ENCODE data around the gene DAAM2.

DNA sequence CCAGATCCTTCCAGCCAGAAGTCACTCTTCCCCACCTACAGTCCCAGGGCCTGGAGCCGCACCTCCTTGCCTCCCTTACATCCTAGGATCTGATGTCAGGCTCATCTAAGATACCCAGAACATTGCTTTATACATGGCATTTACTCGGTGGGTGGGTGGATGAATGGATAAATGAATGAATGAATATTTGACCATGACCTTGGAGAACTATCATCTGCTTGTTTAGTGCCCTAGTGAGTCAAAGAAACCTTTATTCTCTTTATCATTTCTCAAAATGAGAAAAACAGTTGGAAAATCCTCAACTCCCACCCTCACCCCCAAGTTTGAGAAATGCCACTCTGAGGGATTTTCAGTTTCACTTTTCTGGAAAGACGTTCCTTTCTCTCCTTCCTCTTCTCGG is 56.0 kb downstream of the DAAM2 start:
- TF ChIP-seq POLR2A (IDR thresholded peaks at IDR 0.05): no peak
- TF ChIP-seq, protein P1, sequence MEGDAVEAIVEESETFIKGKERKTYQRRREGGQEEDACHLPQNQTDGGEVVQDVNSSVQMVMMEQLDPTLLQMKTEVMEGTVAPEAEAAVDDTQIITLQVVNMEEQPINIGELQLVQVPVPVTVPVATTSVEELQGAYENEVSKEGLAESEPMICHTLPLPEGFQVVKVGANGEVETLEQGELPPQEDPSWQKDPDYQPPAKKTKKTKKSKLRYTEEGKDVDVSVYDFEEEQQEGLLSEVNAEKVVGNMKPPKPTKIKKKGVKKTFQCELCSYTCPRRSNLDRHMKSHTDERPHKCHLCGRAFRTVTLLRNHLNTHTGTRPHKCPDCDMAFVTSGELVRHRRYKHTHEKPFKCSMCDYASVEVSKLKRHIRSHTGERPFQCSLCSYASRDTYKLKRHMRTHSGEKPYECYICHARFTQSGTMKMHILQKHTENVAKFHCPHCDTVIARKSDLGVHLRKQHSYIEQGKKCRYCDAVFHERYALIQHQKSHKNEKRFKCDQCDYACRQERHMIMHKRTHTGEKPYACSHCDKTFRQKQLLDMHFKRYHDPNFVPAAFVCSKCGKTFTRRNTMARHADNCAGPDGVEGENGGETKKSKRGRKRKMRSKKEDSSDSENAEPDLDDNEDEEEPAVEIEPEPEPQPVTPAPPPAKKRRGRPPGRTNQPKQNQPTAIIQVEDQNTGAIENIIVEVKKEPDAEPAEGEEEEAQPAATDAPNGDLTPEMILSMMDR (IDR thresholded peaks at IDR 0.05): no peak
